Measurements from ENCODE around the gene ZAP70. TPM values are rescaled to one million over a fixed set of nuclear protein-coding genes. Genes with fewer than 3 reads are reported as not detected.

Gene ZAP70
- total RNA-seq, 1 donor from 2014 or later = 1.1 TPM

GRCh38 chr2:97740590-97741182 is 27.3 kb downstream of the ZAP70 start:
- TF ChIP-seq, protein P1, sequence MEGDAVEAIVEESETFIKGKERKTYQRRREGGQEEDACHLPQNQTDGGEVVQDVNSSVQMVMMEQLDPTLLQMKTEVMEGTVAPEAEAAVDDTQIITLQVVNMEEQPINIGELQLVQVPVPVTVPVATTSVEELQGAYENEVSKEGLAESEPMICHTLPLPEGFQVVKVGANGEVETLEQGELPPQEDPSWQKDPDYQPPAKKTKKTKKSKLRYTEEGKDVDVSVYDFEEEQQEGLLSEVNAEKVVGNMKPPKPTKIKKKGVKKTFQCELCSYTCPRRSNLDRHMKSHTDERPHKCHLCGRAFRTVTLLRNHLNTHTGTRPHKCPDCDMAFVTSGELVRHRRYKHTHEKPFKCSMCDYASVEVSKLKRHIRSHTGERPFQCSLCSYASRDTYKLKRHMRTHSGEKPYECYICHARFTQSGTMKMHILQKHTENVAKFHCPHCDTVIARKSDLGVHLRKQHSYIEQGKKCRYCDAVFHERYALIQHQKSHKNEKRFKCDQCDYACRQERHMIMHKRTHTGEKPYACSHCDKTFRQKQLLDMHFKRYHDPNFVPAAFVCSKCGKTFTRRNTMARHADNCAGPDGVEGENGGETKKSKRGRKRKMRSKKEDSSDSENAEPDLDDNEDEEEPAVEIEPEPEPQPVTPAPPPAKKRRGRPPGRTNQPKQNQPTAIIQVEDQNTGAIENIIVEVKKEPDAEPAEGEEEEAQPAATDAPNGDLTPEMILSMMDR (IDR thresholded peaks at IDR 0.05) = peak; percentile 59
- DNase-seq (ENCODE audit: extremely low spot score, unreplicated experiment) = no peak

DNA sequence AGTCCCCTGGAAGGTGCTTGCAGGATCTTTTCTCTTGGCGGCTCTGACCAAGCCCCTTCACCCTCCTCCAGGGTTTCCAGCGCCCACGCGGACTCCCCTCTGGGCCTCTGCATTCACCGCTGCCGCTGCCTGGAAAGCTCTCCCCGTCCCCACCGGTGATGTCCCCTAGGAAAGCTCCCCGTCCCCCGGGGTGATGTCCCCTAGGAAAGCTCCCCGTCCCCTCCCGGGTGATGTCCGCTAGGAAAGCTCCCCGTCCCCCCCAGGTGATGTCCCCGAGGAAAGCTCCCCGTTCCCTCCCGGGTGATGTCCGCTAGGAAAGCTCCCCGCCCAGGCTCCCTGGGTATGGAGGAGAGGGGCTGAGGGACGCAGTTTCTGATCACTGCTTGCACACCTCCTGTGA is 27.9 kb downstream of the ZAP70 start:
- DNase-seq (ENCODE audit: extremely low spot score, unreplicated experiment) = no peak
- Mint-ChIP-seq H3K27me3 (ENCODE audit: unreplicated experiment) (no peaks in the 10 kb centered on the region), H3K4me3 (ENCODE audit: unreplicated experiment) (no peak overlapping the region), H3K9me3 (ENCODE audit: unreplicated experiment) (peaks cover 5% of the 10 kb centered on the region), H3K36me3 (ENCODE audit: unreplicated experiment) (peaks cover 10% of the 10 kb centered on the region), H3K4me1 (ENCODE audit: unreplicated experiment) (no peaks in the 10 kb centered on the region), H3K27ac (ENCODE audit: unreplicated experiment) (no peak overlapping the region)
- TF ChIP-seq, protein P1 (IDR thresholded peaks at IDR 0.05) = no peak

More at GRCh38 chr2:97740590-97741182, 27.3 kb downstream of the ZAP70 start:
- H3K4me1 Mint-ChIP-seq (ENCODE audit: unreplicated experiment) = no peaks in the 10 kb centered on the region
- H3K4me3 Mint-ChIP-seq (ENCODE audit: unreplicated experiment) = no peak overlapping the region
- H3K9me3 Mint-ChIP-seq (ENCODE audit: unreplicated experiment) = peaks cover 5% of the 10 kb centered on the region
- no peak overlapping the region for H3K27ac Mint-ChIP-seq (ENCODE audit: unreplicated experiment)
- peaks cover 10% of the 10 kb centered on the region for H3K36me3 Mint-ChIP-seq (ENCODE audit: unreplicated experiment)
- no peaks in the 10 kb centered on the region for H3K27me3 Mint-ChIP-seq (ENCODE audit: unreplicated experiment)

DNA sequence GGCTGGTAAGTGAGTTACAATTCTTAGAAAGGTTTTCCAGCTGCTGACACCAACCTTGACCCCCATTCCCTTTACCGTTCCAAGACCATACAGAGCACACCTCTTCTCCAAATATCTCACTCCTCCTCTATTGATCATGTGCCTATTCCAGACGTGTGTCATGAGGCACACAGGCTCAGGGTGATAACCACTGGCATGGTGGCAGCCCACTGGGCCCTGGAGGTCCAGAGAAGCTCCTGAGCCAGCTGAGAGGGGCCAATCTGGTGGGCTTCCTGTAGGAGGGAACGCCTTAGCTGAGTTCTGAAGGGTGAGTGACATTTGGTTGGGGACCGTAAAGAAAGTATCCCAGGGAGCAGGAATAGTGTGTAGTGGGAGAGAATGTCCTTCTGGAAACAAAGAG is 28.3 kb downstream of the ZAP70 start:
- TF ChIP-seq, protein P1 (IDR thresholded peaks at IDR 0.05) = no peak
- DNase-seq (ENCODE audit: extremely low spot score, unreplicated experiment) = no peak
- Mint-ChIP-seq H3K27me3 (ENCODE audit: unreplicated experiment) (no peaks in the 10 kb centered on the region), H3K4me3 (ENCODE audit: unreplicated experiment) (no peak overlapping the region), H3K9me3 (ENCODE audit: unreplicated experiment) (peaks cover 5% of the 10 kb centered on the region), H3K4me1 (ENCODE audit: unreplicated experiment) (no peaks in the 10 kb centered on the region), H3K27ac (ENCODE audit: unreplicated experiment) (no peak overlapping the region), H3K36me3 (ENCODE audit: unreplicated experiment) (peaks cover 10% of the 10 kb centered on the region)

DNA sequence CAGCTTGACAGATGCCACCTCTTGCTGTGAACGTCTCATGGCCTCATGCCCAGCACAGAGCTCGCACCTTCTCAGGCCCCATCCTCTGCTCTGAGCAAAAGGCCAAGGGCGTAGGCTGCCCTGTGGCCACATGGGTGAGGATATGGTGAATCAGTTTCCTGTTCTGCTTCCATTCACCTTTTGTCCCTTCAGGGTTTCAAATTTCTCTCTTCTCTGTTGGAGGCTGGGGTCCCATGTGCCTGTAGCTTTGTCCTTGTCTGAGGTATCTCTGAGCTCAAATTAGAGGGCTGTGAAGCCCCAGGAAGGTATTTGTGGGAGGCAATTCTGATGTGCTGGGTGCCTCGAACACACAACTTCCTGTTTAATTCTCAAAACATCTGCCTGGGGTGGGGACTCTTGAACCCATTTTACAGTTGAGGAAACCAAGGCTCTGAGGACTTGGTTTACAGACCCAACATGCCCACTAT is 29.0 kb downstream of the ZAP70 start:
- TF ChIP-seq, protein P1 (IDR thresholded peaks at IDR 0.05) = no peak
- no peak for DNase-seq (ENCODE audit: extremely low spot score, unreplicated experiment)
- H3K27me3 Mint-ChIP-seq (ENCODE audit: unreplicated experiment) = no peaks in the 10 kb centered on the region
- peaks cover 10% of the 10 kb centered on the region for H3K36me3 Mint-ChIP-seq (ENCODE audit: unreplicated experiment)
- no peak overlapping the region for H3K27ac Mint-ChIP-seq (ENCODE audit: unreplicated experiment)
- H3K4me3 Mint-ChIP-seq (ENCODE audit: unreplicated experiment) = no peak overlapping the region
- H3K9me3 Mint-ChIP-seq (ENCODE audit: unreplicated experiment) = peaks cover 5% of the 10 kb centered on the region
- no peaks in the 10 kb centered on the region for H3K4me1 Mint-ChIP-seq (ENCODE audit: unreplicated experiment)

DNA sequence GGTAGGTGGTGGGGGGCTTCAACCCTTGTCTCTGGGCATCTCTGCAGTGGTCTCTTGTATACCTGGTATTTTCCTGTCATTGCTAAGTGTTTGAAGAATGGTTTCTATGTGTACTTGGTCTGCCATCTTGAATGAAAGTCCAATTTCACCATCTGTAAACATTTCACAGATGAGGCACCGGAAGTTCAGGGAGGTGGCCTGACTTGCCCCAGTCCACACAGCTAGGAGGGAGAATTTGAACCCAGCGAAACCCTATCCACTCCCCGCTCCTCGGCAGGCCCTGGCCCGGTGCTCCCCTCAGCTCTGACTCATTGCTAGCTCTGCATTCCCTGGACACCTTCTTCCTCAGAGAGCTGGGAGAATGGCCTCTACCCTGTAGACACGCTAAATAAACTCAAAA is 30.5 kb downstream of the ZAP70 start:
- no peaks in the 10 kb centered on the region for H3K27me3 Mint-ChIP-seq (ENCODE audit: unreplicated experiment)
- TF ChIP-seq, protein P1 (IDR thresholded peaks at IDR 0.05) = no peak
- peaks cover 5% of the 10 kb centered on the region for H3K9me3 Mint-ChIP-seq (ENCODE audit: unreplicated experiment)
- no peak overlapping the region for H3K27ac Mint-ChIP-seq (ENCODE audit: unreplicated experiment)
- no peak overlapping the region for H3K4me3 Mint-ChIP-seq (ENCODE audit: unreplicated experiment)
- no peaks in the 10 kb centered on the region for H3K4me1 Mint-ChIP-seq (ENCODE audit: unreplicated experiment)
- DNase-seq (ENCODE audit: extremely low spot score, unreplicated experiment) = no peak
- H3K36me3 Mint-ChIP-seq (ENCODE audit: unreplicated experiment) = peaks cover 10% of the 10 kb centered on the region

Data from osteocyte (in vitro differentiated cells).